Prostate gland (tissue), 2 donors: ENCODE data around the gene ZFX. TPM values are rescaled to one million over a fixed set of nuclear protein-coding genes. Genes with fewer than 3 reads are reported as not detected.

ENCODE experiments used
- DNase-seq: peaks from one replicate; pipeline ENCODE4 v3.0.0-alpha.2; 2019; ENCODE audit warnings: low spot score
- H3K27ac ChIP-seq, 2 donors: fragments of 200-600 bp; sonication (generic); 2 replicates each; pipeline ENCODE4 v1.5.1; 2017 to 2019
- H3K27me3 ChIP-seq: fragments of 200-600 bp; sonication (generic); replicated peaks from 2 replicates; pipeline ENCODE4 v1.5.1; 2019; ENCODE audit not compliant: insufficient read depth
- H3K36me3 ChIP-seq, 2 donors: fragments of 200-600 bp; sonication (generic); 1 replicate in 1 of 2; 2 replicates in 1 of 2; pipeline versions ENCODE4 v1.5.1 to v1.8.1; 2017 to 2019
- H3K4me1 ChIP-seq: fragments of 200-600 bp; sonication (generic); replicated peaks from 2 replicates; pipeline ENCODE4 v1.5.1; 2019
- H3K4me3 ChIP-seq, 2 donors: fragments of 200-600 bp; sonication (generic); 2 replicates each; pipeline ENCODE4 v1.5.1; 2017 to 2019
- H3K9me3 ChIP-seq: fragments of 200-600 bp; sonication (generic); 2 replicates; pipeline ENCODE4 v1.5.1; 2017
- POLR2A ChIP-seq: fragments of 450-650 bp; IDR thresholded peaks from one replicate; pipeline ENCODE4 v1.6.1; 2016; ENCODE audit warnings: antibody characterized with exemption, mild to moderate bottlenecking
- POLR2AphosphoS5 ChIP-seq: sonication (generic); formaldehyde crosslinking; IDR thresholded peaks from one replicate; pipeline ENCODE4 v1.6.1; 2017; ENCODE audit warnings: antibody characterized with exemption
- WGBS: methylation state at CpG from one replicate; pipeline ENCODE4 v1.1.5; 2018; 5-methylcytosine and 5-hydroxymethylcytosine counted together
- intact Hi-C: fragments of 100-400 bp; cut with DNase I; formaldehyde crosslinking; loops from one replicate; pipeline ENCODE4 v1.14.2; 2022
- total RNA-seq, 2 donors: library from RNA; depleted of rRNA; stranded (reverse); fragments of >200 nt; gene quantifications; one replicate each; pipeline ENCODE4 v1.1.0, GENCODE V29; 2016
- TF ChIP-seq, protein P1 (sequence below), 4 experiments: fragments of 200-600 bp in 2 of 4; fragments of 450-650 bp in 2 of 4; sonication (generic) in 2 of 4; IDR thresholded peaks; 1 replicate in 3 of 4; 2 replicates in 1 of 4; pipeline ENCODE4 v1.5.1; 2016 to 2019; ENCODE audit warnings: antibody characterized with exemption in 4 of 4, mild to moderate bottlenecking in 2 of 4, moderate library complexity in 2 of 4

ZFX gene
- total RNA-seq, 2 donors from 2014 or later, result 42.0 to 43.5 TPM

DNA sequence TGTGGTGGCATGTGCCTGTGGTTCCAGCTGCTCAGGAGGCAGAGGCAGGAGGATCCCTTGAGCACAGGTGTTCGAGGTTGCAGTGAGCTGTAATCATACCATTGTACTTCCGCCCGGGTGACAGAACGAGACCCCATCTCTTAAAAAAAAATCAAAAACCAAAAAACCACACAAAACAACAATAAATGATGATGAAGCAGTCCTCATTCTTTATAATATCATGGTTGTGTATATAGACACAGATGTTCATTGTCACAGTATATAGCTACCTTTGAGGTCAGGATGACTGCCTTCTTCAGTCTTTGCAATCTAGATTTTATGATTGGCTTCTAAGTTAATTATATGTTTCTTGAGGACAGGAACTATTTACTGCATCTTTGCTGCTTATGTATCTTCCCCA lies 37.0 kb downstream of the ZFX start:
- TF ChIP-seq POLR2A (no peak), POLR2AphosphoS5 (no peak)
- TF ChIP-seq, protein P1, sequence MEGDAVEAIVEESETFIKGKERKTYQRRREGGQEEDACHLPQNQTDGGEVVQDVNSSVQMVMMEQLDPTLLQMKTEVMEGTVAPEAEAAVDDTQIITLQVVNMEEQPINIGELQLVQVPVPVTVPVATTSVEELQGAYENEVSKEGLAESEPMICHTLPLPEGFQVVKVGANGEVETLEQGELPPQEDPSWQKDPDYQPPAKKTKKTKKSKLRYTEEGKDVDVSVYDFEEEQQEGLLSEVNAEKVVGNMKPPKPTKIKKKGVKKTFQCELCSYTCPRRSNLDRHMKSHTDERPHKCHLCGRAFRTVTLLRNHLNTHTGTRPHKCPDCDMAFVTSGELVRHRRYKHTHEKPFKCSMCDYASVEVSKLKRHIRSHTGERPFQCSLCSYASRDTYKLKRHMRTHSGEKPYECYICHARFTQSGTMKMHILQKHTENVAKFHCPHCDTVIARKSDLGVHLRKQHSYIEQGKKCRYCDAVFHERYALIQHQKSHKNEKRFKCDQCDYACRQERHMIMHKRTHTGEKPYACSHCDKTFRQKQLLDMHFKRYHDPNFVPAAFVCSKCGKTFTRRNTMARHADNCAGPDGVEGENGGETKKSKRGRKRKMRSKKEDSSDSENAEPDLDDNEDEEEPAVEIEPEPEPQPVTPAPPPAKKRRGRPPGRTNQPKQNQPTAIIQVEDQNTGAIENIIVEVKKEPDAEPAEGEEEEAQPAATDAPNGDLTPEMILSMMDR (IDR thresholded peaks at IDR 0.05), result no peak
- no peaks in the 10 kb centered on the region for H3K27me3 ChIP-seq
- intact Hi-C loops, result no loop called here
- no peak for DNase-seq
- H3K9me3 ChIP-seq, result no peaks in the 10 kb centered on the region
- no peaks in the 10 kb centered on the region for H3K4me1 ChIP-seq
- H3K36me3 ChIP-seq, result no peaks in the 10 kb centered on the region
- 98% methylated on average over 4 of the region's 4 CpGs for WGBS
- H3K4me3 ChIP-seq, result no peak overlapping the region
- no peak overlapping the region for H3K27ac ChIP-seq

DNA sequence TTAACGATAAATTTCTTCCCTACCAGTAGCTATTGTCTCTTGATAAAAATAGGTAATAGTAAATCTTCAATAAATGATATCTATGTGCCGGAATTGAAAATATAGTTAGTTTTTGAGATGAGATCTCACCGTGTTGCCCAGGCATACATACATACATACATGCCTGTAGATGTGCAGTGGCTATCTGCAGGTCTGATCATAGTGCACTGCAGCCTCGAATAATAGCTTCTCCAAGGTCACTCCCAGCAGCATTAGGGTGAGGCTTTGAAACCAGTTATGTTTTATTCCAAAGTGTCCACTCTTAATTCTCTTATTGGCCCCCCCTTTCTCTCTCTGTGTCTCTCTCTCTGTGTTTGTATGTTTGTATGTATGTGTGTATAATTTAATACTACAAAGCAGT lies 37.5 kb downstream of the ZFX start:
- Histone ChIP-seq H3K4me3 (no peak overlapping the region), H3K9me3 (no peaks in the 10 kb centered on the region), H3K36me3 (no peaks in the 10 kb centered on the region), H3K4me1 (no peaks in the 10 kb centered on the region), H3K27ac (no peak overlapping the region), H3K27me3 (no peaks in the 10 kb centered on the region)
- TF ChIP-seq, protein P1 (IDR thresholded peaks at IDR 0.05), result no peak
- TF ChIP-seq POLR2A (no peak), POLR2AphosphoS5 (no peak)
- DNase-seq, result no peak
- WGBS, result 83% methylated on average over 4 of the region's 4 CpGs
- intact Hi-C loops, result no loop called here

DNA sequence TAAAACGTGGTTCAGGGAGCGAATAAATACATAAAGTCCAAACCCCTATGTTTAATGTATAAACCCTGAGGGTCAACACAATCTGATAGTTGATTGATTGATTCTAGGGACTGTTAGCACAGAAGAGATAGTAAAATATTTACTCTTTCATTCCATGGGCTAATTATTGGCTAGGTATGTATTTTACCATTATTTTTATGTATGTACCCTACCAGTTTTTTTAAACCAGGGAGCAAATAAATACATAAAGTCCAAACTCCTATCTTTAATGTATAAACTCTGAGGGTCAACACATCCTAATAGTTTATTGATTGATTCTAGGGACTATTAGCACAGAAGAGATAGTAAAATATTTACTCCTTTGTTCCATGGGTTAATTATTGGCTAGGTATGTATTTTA lies 40.0 kb downstream of the ZFX start:
- Histone ChIP-seq H3K27ac (no peak overlapping the region), H3K4me3 (no peak overlapping the region), H3K9me3 (no peaks in the 10 kb centered on the region), H3K36me3 (no peaks in the 10 kb centered on the region), H3K27me3 (no peaks in the 10 kb centered on the region), H3K4me1 (no peaks in the 10 kb centered on the region)
- WGBS, result 64% methylated on average over 2 of the region's 2 CpGs
- intact Hi-C loops, result no loop called here
- no peak for DNase-seq
- no peak for TF ChIP-seq POLR2AphosphoS5
- TF ChIP-seq, protein P1 (IDR thresholded peaks at IDR 0.05), result no peak
- TF ChIP-seq POLR2A, result no peak

DNA sequence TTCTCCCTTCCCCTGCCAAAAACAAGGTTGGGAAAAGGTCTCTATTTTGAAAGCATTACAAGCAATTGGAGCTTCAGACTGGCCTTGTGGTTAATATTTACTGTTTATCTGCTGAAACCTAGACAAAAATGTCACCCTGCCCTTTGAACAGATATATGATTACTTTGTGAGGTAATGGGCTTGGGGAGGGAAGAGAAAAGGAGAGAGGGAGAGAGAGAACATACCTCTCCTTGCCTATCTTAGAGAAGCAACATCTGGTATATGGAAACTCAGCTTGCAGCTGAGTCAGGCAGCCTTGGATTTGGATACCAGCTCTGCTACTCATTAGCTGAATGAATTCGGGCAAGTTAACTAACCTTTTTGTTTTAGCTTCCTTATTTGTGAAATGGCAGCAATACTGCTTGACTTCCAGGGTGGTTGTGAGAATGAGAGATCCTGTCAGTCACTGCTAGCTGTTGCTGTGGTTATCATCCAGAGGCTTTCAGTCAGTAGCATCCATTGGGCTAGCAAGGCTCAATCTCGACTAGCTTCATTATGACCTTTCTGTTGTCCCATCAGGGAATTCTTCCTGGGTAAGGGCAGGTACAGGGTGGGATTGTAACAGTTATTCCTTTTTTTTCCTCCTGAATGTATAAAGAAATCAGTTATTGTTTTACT lies 41.1 kb downstream of the ZFX start:
- H3K4me1 ChIP-seq, result no peaks in the 10 kb centered on the region
- WGBS, result 75% methylated on average over 2 of the region's 2 CpGs
- intact Hi-C loops, result no loop called here
- TF ChIP-seq, protein P1 (IDR thresholded peaks at IDR 0.05), result no peak
- TF ChIP-seq POLR2AphosphoS5, result no peak
- no peak for TF ChIP-seq POLR2A
- DNase-seq, result no peak
- H3K4me3 ChIP-seq, result no peak overlapping the region
- no peak overlapping the region for H3K27ac ChIP-seq
- no peaks in the 10 kb centered on the region for H3K9me3 ChIP-seq
- no peaks in the 10 kb centered on the region for H3K27me3 ChIP-seq
- no peaks in the 10 kb centered on the region for H3K36me3 ChIP-seq

DNA sequence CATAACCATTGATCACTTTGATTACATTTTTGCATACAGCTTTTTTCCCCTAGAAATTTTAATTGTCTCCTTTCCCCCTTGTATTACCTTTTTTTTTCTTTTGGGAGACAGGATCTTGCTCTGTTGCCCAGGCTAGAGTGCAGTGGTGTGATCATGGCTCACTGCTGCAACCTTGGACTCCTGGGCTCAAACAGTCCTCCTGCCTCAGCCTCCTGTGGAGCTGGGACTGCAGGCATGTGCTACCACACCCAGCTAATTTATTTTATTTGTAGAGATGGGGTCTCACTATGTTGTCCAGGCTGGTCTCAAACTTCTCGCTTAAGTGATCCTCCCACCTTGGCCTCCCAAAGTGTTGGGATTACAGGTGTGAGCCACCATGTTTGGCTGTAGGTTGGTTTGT lies 47.0 kb downstream of the ZFX start:
- no peak for DNase-seq
- Histone ChIP-seq H3K36me3 (no peaks in the 10 kb centered on the region), H3K9me3 (no peaks in the 10 kb centered on the region), H3K27ac (no peak overlapping the region), H3K27me3 (no peaks in the 10 kb centered on the region), H3K4me3 (no peak overlapping the region), H3K4me1 (no peaks in the 10 kb centered on the region)
- intact Hi-C loops, result no loop called here
- 100% methylated on average over 1 of the region's 1 CpG for WGBS
- TF ChIP-seq POLR2AphosphoS5, result no peak
- TF ChIP-seq, protein P1 (IDR thresholded peaks at IDR 0.05), result no peak
- no peak for TF ChIP-seq POLR2A
